MM.1S (cell line): Measurements from ENCODE around the gene RXRA.

Experiments
- CTCF ChIP-seq: fragments of 300-600 bp; sonication (generic); IDR thresholded peaks from 2 replicates; pipeline ENCODE4 v1.5.1; 2016; ENCODE audit warnings: antibody characterized with exemption, low read length, mixed read lengths
- EZH2 ChIP-seq: fragments of 300-600 bp; sonication (generic); optimal IDR thresholded peaks from 2 replicates; pipeline ENCODE3; 2017; ENCODE audit warnings: low read depth, mild to moderate bottlenecking, antibody characterized with exemption, low read length, mixed read lengths
- EZH2phosphoT487 ChIP-seq: fragments of 300-600 bp; sonication (generic); IDR thresholded peaks from 2 replicates; pipeline ENCODE4 v1.6.1; 2018; ENCODE audit warnings: antibody characterized with exemption, low read length

- no peak for TF ChIP-seq CTCF
- no peak for TF ChIP-seq EZH2phosphoT487
- TF ChIP-seq EZH2, result no peak
These were observed 87.0 kb downstream of the RXRA start for GRCh38 chr9:134413112-134413715.
